HepG2 (cell line): ENCODE results near the gene SLC17A9. TPM values are rescaled to one million over a fixed set of nuclear protein-coding genes. Genes with fewer than 3 reads are reported as not detected.

Experiments used
- ATF4 ChIP-seq, 2 experiments: fragments of 450-650 bp in 1 of 2; sonication (generic) in 1 of 2; formaldehyde crosslinking; IDR thresholded peaks; 2 replicates each; pipeline versions ENCODE4 v1.5.0 to v1.8.0; 2020 to 2022; ENCODE audit warnings: mild to moderate bottlenecking in 1 of 2, missing genetic modification reagents in 1 of 2
- ETV5 ChIP-seq: IDR thresholded peaks from 2 replicates; pipeline ENCODE4 v1.6.1; 2018; ENCODE audit warnings: missing biosample characterization, missing genetic modification reagents, inconsistent platforms, borderline replicate concordance
- FOXP4 ChIP-seq: sonication (generic); formaldehyde crosslinking; IDR thresholded peaks from 2 replicates; pipeline ENCODE4 v1.4.0; 2020; ENCODE audit warnings: missing genetic modification reagents
- KDM6A ChIP-seq: IDR thresholded peaks from 2 replicates; pipeline ENCODE4 v1.6.1; 2016; ENCODE audit warnings: low read depth
- NFYC ChIP-seq: IDR thresholded peaks from 2 replicates; pipeline ENCODE4 v1.6.1; 2016; ENCODE audit warnings: missing genetic modification reagents, missing compliant biosample characterization
- NR2F1 ChIP-seq, 2 experiments: fragments of 450-650 bp in 1 of 2; formaldehyde crosslinking in 1 of 2; IDR thresholded peaks; 2 replicates each; pipeline versions ENCODE4 v1.5.0 to v1.6.1; 2016 to 2020; ENCODE audit warnings: mild to moderate bottlenecking in 1 of 2, missing compliant biosample characterization in 1 of 2, missing genetic modification reagents in 1 of 2, moderate library complexity in 1 of 2
- NR2F2 ChIP-seq: IDR thresholded peaks from 2 replicates; pipeline ENCODE4 v1.6.1; 2012; ENCODE audit warnings: low read depth, inconsistent platforms, borderline replicate concordance
- PATZ1 ChIP-seq: sonication (generic); formaldehyde crosslinking; IDR thresholded peaks from 2 replicates; pipeline ENCODE4 v1.4.0; 2020; ENCODE audit warnings: missing genetic modification reagents
- PAXIP1 ChIP-seq: sonication (generic); formaldehyde crosslinking; conservative IDR thresholded peaks from 2 replicates; pipeline ENCODE4 v1.4.0; 2020; ENCODE audit warnings: mild to moderate bottlenecking, missing genetic modification reagents, moderate library complexity
- STAT5B ChIP-seq: sonication (generic); formaldehyde crosslinking; IDR thresholded peaks from 2 replicates; pipeline ENCODE4 v1.4.0; 2020; ENCODE audit warnings: missing genetic modification reagents
- ZNF205 ChIP-seq: IDR thresholded peaks from 2 replicates; pipeline ENCODE4 v1.6.1; 2018; ENCODE audit warnings: missing biosample characterization, missing genetic modification reagents
- ZNF280B ChIP-seq: sonication (generic); formaldehyde crosslinking; IDR thresholded peaks from 2 replicates; pipeline ENCODE4 v1.5.0; 2020; ENCODE audit warnings: missing genetic modification reagents, mild to moderate bottlenecking, borderline replicate concordance
- ZNF282 ChIP-seq: fragments of 450-650 bp; IDR thresholded peaks from 2 replicates; pipeline ENCODE4 v1.6.1; 2018; ENCODE audit not compliant: partially characterized antibody
- ZNF563 ChIP-seq: sonication (generic); formaldehyde crosslinking; IDR thresholded peaks from 2 replicates; pipeline ENCODE4 v1.8.0; 2022; ENCODE audit warnings: mild to moderate bottlenecking, moderate library complexity, missing genetic modification reagents
- ZNF574 ChIP-seq: sonication (generic); formaldehyde crosslinking; IDR thresholded peaks from 2 replicates; pipeline ENCODE4 v1.4.0; 2020; ENCODE audit warnings: missing genetic modification reagents
- polyA plus RNA-seq, 8 experiments: library from polyadenylated mRNA; depleted of rRNA in 3 of 8; stranded (reverse) in 7 of 8; unstranded in 1 of 8; fragments of >200 nt; fragmentation: Illumina TruSeq in 4 of 8; extraction: Trizol in 4 of 8; gene quantifications; 2 replicates each; pipeline versions ENCODE4 v1.2.1 to v1.2.3, GENCODE V29; 2011 to 2016; ENCODE audit warnings: low read depth in 4 of 8, missing spikeins in 1 of 8, mixed read lengths in 1 of 8; ENCODE audit not compliant: insufficient read depth in 1 of 8
- total RNA-seq, 5 experiments: library from RNA; depleted of rRNA; stranded (reverse); fragments of >200 nt; fragmentation: Illumina TruSeq; extraction: Trizol; gene quantifications; 2 replicates each; pipeline ENCODE4 v1.2.3, GENCODE V29; 2016; ENCODE audit warnings: low read depth in 1 of 5

The SLC17A9 gene
- total and polyA plus RNA-seq, 2 of the 13 experiments (the other 11 are each of a cell fraction or from before 2014, with no cell fraction given): 110 to 191 TPM

GRCh38 chr20:62913043-62913630, 39.4 kb upstream of the SLC17A9 start (continued):
- peak; percentile 39; the same call in 1 of the 2 replicates for TF ChIP-seq FOXP4
- 0 out of 2 replicates have a peak, but pooled peaks have one; percentile 19 for TF ChIP-seq NFYC (CRISPR knock-in tag)
- TF ChIP-seq ZNF282: no peak
- TF ChIP-seq PAXIP1 (CRISPR knock-in tag): peak; percentile 62; the same call in 1 of the 2 replicates
- peak; percentile 81 for TF ChIP-seq NR2F2
- 0 out of 2 replicates have a peak, but pooled peaks have one; percentile 30 for TF ChIP-seq KDM6A
- TF ChIP-seq ATF4 (CRISPR knock-in tag; IDR thresholded peaks at IDR 0.05): no peak
- peak; percentile 57; the same call in 1 of the 2 replicates for TF ChIP-seq ETV5 (CRISPR knock-in tag)
- TF ChIP-seq ZNF563 (CRISPR knock-in tag): no peak
- peak; percentile 76 for TF ChIP-seq ZNF574 (CRISPR knock-in tag)
- TF ChIP-seq NR2F1 (CRISPR knock-in tag; IDR thresholded peaks at IDR 0.05): peak in 1 of 2 experiments; percentile 86; a peak in 2 of 4 replicates
- TF ChIP-seq ZNF205 (CRISPR knock-in tag): peak; percentile 53; the same call in 1 of the 2 replicates
- peak; percentile 83; the same call in 1 of the 2 replicates for TF ChIP-seq PATZ1 (CRISPR knock-in tag)
- TF ChIP-seq STAT5B: no peak
- 0 out of 2 replicates have a peak, but pooled peaks have one; percentile 35 for TF ChIP-seq ZNF280B
